ENCODE results near the gene TIGD3. TPM values are rescaled to one million over a fixed set of nuclear protein-coding genes. Genes with fewer than 3 reads are reported as not detected.

Gene TIGD3
- total and polyA plus RNA-seq, 9 of the 15 experiments (the other 6 are each of a cell fraction or from before 2014, with no cell fraction given): 0.06 to 1.3 (median 0.56) TPM

- TF ChIP-seq CHCHD3 (CRISPR knock-in tag; IDR thresholded peaks at IDR 0.05) (no peak), DPF2 (IDR thresholded peaks at IDR 0.05) (0 out of 2 replicates have a peak, but pooled peaks have one; percentile 7), IRF2 (CRISPR knock-in tag; IDR thresholded peaks at IDR 0.05) (0 out of 2 replicates have a peak, but pooled peaks have one; percentile 22), HCFC1 (IDR thresholded peaks at IDR 0.05; ENCODE audit: low read depth, low read length) (0 out of 2 replicates have a peak, but pooled peaks have one; percentile 32), CC2D1A (IDR thresholded peaks at IDR 0.05) (no peak), MAZ (CRISPR knock-in tag; conservative IDR thresholded peaks at IDR 0.05 in 1 of 2, IDR thresholded peaks at IDR 0.05 in 1 of 2) (peak; percentile 10 to 77; a peak in 2 of 4 replicates), SIN3A (IDR thresholded peaks at IDR 0.05; ENCODE audit: borderline replicate concordance in 2 of 2, control insufficient read depth in 1 of 2, low read depth in 2 of 2, low read length in 2 of 2) (peak; percentile 54 to 93; a peak in 2 of 4 replicates), JUND (IDR thresholded peaks at IDR 0.05; ENCODE audit: borderline replicate concordance, low read depth, low read length) (no peak), JUND (tag; IDR thresholded peaks at IDR 0.05; ENCODE audit: borderline replicate concordance, low read depth, low read length) (peak; percentile 43; the same call in 1 of the 3 replicates), SAFB (IDR thresholded peaks at IDR 0.05; ENCODE audit: borderline replicate concordance, low read depth, low read length) (peak; percentile 99), MTA3 (IDR thresholded peaks at IDR 0.05; ENCODE audit: borderline replicate concordance) (peak; percentile 96; the same call in 1 of the 2 replicates), KAT7 (CRISPR knock-in tag; IDR thresholded peaks at IDR 0.05; ENCODE audit: borderline replicate concordance) (0 out of 2 replicates have a peak, but pooled peaks have one; percentile 78), ZNF584 (CRISPR knock-in tag; IDR thresholded peaks at IDR 0.05; ENCODE audit: low read depth) (0 out of 2 replicates have a peak, but pooled peaks have one; percentile 22), CHD2 (IDR thresholded peaks at IDR 0.05; ENCODE audit: low read depth, low read length) (no peak), GTF2A2 (tag; IDR thresholded peaks at IDR 0.05) (no peak), ZEB2 (IDR thresholded peaks at IDR 0.05) (no peak), RBM25 (IDR thresholded peaks at IDR 0.05; ENCODE audit: low read depth, low read length, severe bottlenecking) (peak; percentile 95), KLF6 (CRISPR knock-in tag; IDR thresholded peaks at IDR 0.05; ENCODE audit: borderline replicate concordance) (peak; percentile 45; the same call in 1 of the 2 replicates), RB1 (IDR thresholded peaks at IDR 0.05; ENCODE audit: low read depth) (peak; percentile 92), ZBTB12 (CRISPR knock-in tag; IDR thresholded peaks at IDR 0.05) (no peak), USF1 (CRISPR knock-in tag; IDR thresholded peaks at IDR 0.05) (no peak), ZNF707 (CRISPR knock-in tag; conservative IDR thresholded peaks at IDR 0.05) (0 out of 2 replicates have a peak, but pooled peaks have one; percentile 28), RAD51 (IDR thresholded peaks at IDR 0.05; ENCODE audit: borderline replicate concordance, low read depth) (no peak), NR0B1 (IDR thresholded peaks at IDR 0.05; ENCODE audit: partially characterized antibody) (no peak), NFXL1 (CRISPR knock-in tag; IDR thresholded peaks at IDR 0.05) (no peak), DNMT1 (IDR thresholded peaks at IDR 0.05) (no peak)
These were observed 32.0 kb downstream of the TIGD3 start, which contains the start of gene FRMD8 (continued) for GRCh38 chr11:65386307-65387140.
